Stomach smooth muscle (tissue), 2 donors: ENCODE measurements around the gene NUDT16.

ENCODE experiments used
- H3K27ac ChIP-seq: one replicate; pipeline ENCODE4 v1.7.0; 2013; ENCODE audit warnings: mild to moderate bottlenecking, low read length, inconsistent platforms
- H3K27me3 ChIP-seq, 2 donors: one replicate each; pipeline ENCODE4 v1.7.0; 2013; ENCODE audit warnings: low read length in 2 of 2; ENCODE audit not compliant: insufficient read depth in 2 of 2, control insufficient read depth in 1 of 2
- H3K36me3 ChIP-seq, 2 donors: one replicate each; pipeline ENCODE4 v1.7.0; 2013; ENCODE audit warnings: low read length in 2 of 2; ENCODE audit not compliant: control insufficient read depth in 2 of 2, insufficient read depth in 2 of 2
- H3K4me1 ChIP-seq: one replicate; pipeline ENCODE4 v1.7.0; 2013; ENCODE audit warnings: low read length; ENCODE audit not compliant: control insufficient read depth, insufficient read depth
- H3K4me3 ChIP-seq, 2 donors: one replicate each; pipeline ENCODE4 v1.7.0; 2013; ENCODE audit warnings: low read length in 2 of 2
- H3K9ac ChIP-seq, 2 donors: one replicate each; pipeline ENCODE4 v1.7.0; 2013; ENCODE audit warnings: low read length in 2 of 2, mild to moderate bottlenecking in 1 of 2
- H3K9me3 ChIP-seq, 2 donors: one replicate each; pipeline ENCODE4 v1.7.0; 2013; ENCODE audit warnings: low read length in 2 of 2; ENCODE audit not compliant: control insufficient read depth in 2 of 2
- donor health status: healthy.
- donor health status: Pancreatic carcinoma.

Gene NUDT16

DNA sequence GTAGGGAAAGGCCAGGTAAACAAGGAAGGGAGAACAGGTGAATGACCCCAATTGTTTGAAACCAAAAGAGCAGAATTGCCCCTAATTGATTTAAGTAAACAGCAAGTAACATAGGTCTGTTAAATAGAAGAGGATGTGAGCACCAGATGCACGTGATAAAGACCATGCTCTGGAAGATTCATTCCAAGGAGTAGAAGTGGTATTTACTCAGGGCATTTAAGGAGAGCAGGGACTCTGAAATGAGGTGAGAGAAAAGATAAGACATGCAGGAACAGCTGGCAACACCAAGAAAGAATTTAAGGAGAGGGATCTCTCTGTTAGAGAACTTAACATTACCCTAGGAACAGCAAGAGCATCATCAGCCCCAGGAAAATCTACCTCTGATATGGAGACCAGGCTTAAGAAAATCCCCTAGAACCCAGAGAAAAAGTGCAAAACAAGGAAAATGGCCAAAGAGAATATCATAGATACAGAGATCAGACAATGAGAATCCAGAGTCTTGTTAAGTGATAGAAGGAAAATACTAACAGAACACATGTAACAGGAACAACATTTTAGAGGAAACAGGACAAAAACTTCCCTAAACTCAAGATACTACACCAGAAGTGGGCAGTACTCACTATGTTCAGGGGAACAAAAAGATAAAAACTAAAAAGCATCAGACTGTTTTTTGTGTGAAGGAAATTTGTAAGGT, 6.4 kb downstream of the NUDT16 start:
- H3K9ac ChIP-seq = no peak overlapping the region
- H3K36me3 ChIP-seq = peaks cover 8 to 21% of the 10 kb centered on the region in 2 donors
- no peak overlapping the region for H3K4me3 ChIP-seq
- H3K27ac ChIP-seq = no peak overlapping the region
- peaks cover 9% of the 10 kb centered on the region for H3K4me1 ChIP-seq
- no peaks in the 10 kb centered on the region for H3K9me3 ChIP-seq
- no peaks in the 10 kb centered on the region for H3K27me3 ChIP-seq

DNA sequence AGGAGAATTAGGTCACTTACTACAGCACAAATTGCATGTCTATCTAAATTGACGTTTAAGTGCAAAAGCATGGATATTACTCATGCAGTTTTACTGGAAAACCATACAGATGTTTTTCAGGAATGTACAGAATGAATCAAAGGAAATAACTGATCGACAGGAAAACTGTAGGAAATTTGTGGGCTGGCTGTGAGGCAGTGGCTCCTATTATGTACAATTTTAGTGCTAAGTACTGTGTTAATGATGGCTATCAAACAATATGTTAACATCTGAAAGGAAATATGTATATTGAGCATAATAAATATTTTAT, 6.9 kb downstream of the NUDT16 start:
- H3K4me3 ChIP-seq = no peak overlapping the region
- H3K9ac ChIP-seq = no peak overlapping the region
- H3K36me3 ChIP-seq = peaks cover 8 to 16% of the 10 kb centered on the region in 2 donors
- H3K4me1 ChIP-seq = peaks cover 5% of the 10 kb centered on the region
- no peaks in the 10 kb centered on the region for H3K27me3 ChIP-seq
- no peak overlapping the region for H3K27ac ChIP-seq
- H3K9me3 ChIP-seq = no peaks in the 10 kb centered on the region

DNA sequence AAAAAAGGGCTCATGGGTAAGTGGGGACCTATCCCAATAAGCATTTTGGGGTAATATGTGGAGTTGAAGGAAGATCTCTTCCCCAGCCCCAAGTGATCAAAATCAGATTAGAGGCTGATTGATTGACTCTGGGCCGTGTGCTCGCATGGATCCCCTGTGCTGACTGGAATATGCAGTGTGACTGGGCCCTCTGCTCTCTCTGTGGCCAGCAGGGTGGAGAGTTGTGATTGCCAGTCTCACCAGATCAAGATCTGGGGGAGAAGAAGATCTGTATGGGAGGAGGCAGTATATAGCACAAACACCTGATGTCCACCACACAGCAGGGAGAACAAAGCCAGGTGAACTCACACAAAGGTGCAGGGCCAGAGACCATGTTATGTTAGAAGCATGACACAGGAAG, 8.8 kb downstream of the NUDT16 start:
- H3K27me3 ChIP-seq = no peaks in the 10 kb centered on the region
- H3K4me1 ChIP-seq = peaks cover 4% of the 10 kb centered on the region
- H3K9me3 ChIP-seq = no peaks in the 10 kb centered on the region
- peaks cover 2 to 6% of the 10 kb centered on the region in 2 donors for H3K36me3 ChIP-seq
- H3K9ac ChIP-seq = no peak overlapping the region
- no peak overlapping the region for H3K27ac ChIP-seq
- H3K4me3 ChIP-seq = no peak overlapping the region

DNA sequence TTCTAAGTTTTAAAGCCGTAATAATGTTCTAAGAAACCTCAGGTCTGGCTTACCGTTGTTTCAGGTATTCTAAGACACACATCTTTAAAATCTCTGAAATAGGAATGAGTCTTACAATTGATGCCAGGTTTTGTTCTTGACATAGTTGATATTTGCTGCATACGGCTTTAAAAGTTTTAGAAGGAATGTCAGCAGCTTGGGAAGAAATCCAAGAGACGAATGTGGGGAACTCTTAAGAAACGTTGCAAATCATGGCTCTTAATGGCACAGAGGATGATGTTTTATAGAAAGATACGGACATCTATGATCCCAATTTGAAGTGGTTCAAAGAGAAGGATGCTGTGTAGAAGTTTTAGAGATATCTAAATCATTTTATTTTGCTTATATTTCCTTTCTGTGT, 11.5 kb downstream of the NUDT16 start:
- no peak overlapping the region for H3K9ac ChIP-seq
- no peaks in the 10 kb centered on the region for H3K9me3 ChIP-seq
- H3K27me3 ChIP-seq = no peaks in the 10 kb centered on the region
- no peak overlapping the region for H3K4me3 ChIP-seq
- no peaks in the 10 kb centered on the region for H3K4me1 ChIP-seq
- no peaks in the 10 kb centered on the region for H3K36me3 ChIP-seq
- no peak overlapping the region for H3K27ac ChIP-seq

DNA sequence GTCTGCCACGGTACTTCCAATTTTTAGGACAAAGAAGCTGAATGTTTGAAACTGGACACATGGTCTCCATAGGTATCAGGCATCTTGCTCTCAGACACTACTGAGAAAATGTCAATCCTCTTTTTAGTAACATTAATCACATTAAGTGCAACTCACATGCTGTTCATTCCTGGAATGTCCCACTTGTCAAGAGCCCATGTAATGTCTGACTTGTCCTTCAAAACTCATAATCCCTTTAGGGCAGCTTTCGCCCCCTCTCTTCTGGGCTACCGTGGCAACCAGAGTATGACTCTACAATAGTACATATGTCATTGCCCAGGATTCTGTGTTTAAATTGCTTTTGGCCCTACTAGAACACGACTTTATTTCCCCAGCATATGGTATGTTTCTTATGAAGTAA, 12.3 kb downstream of the NUDT16 start:
- Histone ChIP-seq H3K9ac (no peak overlapping the region), H3K4me1 (no peaks in the 10 kb centered on the region), H3K27me3 (no peaks in the 10 kb centered on the region), H3K27ac (no peak overlapping the region), H3K36me3 (no peaks in the 10 kb centered on the region), H3K4me3 (no peak overlapping the region), H3K9me3 (no peaks in the 10 kb centered on the region)

DNA sequence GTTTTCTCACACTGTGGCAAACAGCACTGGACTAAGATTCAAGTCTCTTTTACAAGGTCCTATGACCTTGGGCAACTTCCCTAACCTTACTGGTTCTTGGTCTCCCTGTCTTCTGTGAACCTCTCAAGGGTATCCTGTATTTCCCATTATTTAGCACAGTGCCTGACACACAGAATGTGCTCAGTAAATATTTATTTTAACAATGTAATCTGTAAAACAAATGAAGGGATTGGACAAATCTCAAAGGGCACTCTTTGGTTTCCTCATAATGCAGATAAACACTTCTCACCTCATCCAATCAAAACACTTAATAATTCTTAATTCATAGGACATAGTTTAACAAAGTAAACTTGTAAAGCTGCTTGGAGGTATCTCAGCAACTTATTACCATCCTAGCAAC, 12.8 kb downstream of the NUDT16 start:
- no peaks in the 10 kb centered on the region for H3K9me3 ChIP-seq
- H3K4me3 ChIP-seq = no peak overlapping the region
- H3K27ac ChIP-seq = no peak overlapping the region
- H3K9ac ChIP-seq = no peak overlapping the region
- no peaks in the 10 kb centered on the region for H3K4me1 ChIP-seq
- no peaks in the 10 kb centered on the region for H3K36me3 ChIP-seq
- no peaks in the 10 kb centered on the region for H3K27me3 ChIP-seq

DNA sequence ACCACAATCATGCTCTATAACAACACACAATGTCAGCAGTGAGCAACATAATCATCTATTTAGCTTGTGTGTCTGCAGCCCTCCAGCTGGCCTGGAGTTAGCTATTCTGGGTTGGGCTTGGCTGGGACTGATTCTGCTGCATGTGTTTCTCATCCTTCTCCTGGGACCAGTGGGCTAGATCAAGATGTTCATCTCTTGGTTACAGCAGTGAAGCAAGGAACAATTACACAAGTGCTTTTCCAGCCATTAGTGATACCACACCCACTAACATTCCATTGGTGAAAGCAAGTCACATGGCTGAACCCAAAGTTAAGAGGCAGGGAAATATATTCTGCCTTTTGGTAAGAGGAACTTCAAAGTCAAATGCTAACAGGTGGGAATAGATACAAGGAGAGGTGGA, 14.6 kb downstream of the NUDT16 start:
- Histone ChIP-seq H3K9ac (no peak overlapping the region), H3K27me3 (no peaks in the 10 kb centered on the region), H3K27ac (no peak overlapping the region), H3K4me3 (no peak overlapping the region), H3K36me3 (no peaks in the 10 kb centered on the region), H3K9me3 (no peaks in the 10 kb centered on the region), H3K4me1 (no peaks in the 10 kb centered on the region)

DNA sequence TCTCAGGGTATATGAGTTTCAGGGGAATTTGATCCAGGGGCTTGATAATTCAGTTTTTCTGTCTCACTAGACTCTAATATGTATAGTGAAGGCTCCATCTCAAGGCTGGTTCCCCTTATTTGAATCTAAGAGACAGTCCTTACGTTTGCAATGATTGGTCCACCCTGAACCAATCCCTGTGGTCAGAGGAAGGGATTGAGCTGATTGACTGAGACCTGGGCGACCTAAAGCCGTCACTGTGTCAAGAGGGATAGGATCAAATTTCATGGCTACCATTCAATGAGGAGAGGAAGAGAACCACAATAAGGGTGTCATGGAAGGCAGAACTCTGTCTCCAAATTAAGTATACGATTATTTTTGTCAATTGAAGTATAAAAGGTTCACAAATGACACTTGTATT, 16.3 kb downstream of the NUDT16 start:
- Histone ChIP-seq H3K27ac (no peak overlapping the region), H3K4me3 (no peak overlapping the region), H3K9ac (no peak overlapping the region)

DNA sequence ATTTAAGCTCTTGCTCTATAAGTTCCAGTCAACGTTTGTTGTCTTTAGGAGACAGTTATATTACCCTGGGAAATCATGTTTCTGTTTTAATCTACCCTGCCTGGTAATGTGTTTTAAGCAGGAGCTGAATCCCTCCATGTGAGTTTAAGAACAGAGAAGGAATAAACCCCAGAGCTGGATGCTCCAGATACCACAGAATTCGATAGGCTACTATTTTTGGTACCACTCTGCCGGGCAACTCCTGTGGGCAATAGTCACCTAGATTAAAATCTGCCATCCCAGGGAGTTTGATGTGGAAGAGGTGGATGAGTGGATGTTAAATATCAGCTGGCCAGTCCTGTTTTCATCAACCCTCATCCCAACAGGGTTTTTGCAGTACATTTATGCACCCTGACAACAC, 20.4 kb downstream of the NUDT16 start:
- Histone ChIP-seq H3K9ac (no peak overlapping the region), H3K27ac (no peak overlapping the region), H3K4me1 (no peaks in the 10 kb centered on the region), H3K4me3 (no peak overlapping the region), H3K27me3 (no peaks in the 10 kb centered on the region), H3K36me3 (no peaks in the 10 kb centered on the region), H3K9me3 (peaks cover 0 to 2% of the 10 kb centered on the region in 2 donors)

More for the DNA sequence above, 16.3 kb downstream of the NUDT16 start:
- Histone ChIP-seq H3K27me3 (no peaks in the 10 kb centered on the region), H3K36me3 (no peaks in the 10 kb centered on the region), H3K9me3 (no peaks in the 10 kb centered on the region), H3K4me1 (no peaks in the 10 kb centered on the region)

DNA sequence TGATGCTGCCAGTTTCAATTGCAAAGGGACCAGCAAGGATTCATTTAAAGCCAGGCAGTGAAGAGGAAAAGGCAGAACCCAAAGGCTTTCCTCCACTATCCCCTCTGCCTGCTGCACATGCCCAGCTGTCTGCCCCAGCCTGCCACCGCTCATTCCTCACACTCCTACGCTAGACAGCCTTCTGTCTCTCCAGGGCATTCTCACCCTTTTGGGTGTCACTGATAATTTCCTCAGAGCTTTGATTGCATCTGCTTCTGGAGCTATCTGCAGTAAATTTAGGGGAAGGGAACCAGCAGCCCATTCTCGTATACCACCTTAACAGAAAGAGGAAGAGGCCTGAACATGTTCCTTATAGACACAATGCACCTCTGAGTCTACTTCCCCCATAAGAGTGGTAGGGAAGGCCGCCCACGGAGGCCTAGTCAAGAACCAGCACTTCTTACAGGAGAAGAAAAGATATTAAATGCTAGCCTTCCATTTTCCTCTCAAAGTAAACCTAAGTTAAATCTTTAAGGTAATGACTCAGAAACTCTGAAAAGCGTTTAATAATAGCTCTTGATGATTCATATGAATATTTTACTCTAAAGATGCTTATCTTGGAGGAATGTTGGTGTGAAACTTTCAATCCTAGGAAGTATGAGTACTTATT, 20.9 kb downstream of the NUDT16 start:
- Histone ChIP-seq H3K27ac (no peak overlapping the region), H3K4me3 (no peak overlapping the region), H3K9ac (no peak overlapping the region), H3K27me3 (no peaks in the 10 kb centered on the region), H3K9me3 (peaks cover 0 to 2% of the 10 kb centered on the region in 2 donors), H3K4me1 (no peaks in the 10 kb centered on the region), H3K36me3 (no peaks in the 10 kb centered on the region)

DNA sequence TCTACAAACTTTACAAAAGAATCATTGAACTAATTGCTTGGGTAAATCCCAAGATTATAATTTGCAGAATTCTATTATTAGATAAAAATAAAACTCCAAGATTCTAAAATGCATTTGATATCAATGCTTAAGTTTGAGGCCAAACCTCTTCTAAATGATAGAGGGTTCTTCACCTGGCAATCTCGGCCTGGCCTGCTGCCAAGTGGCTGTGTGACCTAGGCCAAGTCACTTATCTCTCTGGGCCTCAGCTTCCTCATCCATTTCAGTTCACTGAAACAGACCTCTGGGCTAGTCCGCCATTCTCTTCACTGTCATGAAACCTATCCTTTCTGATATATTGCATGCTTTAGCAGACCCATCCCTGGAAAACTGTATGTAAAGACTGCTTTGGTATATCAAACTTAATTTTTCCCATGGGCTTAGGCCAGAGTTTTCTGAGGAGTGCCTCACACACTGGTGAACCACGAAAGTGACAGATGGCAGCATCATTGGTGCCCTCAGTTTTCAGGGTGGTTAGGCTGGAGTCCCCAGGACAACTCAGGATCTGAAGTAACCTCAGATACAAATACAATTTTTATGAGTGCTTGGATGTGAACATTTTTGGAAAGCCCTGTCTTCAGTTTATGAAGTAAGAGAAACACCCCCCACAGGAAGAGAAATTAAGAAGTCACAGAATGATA, 21.8 kb downstream of the NUDT16 start:
- no peak overlapping the region for H3K4me3 ChIP-seq
- H3K27ac ChIP-seq = no peak overlapping the region
- H3K9ac ChIP-seq = no peak overlapping the region
- no peaks in the 10 kb centered on the region for H3K36me3 ChIP-seq
- H3K4me1 ChIP-seq = no peaks in the 10 kb centered on the region
- peaks cover 0 to 2% of the 10 kb centered on the region in 2 donors for H3K9me3 ChIP-seq
- no peaks in the 10 kb centered on the region for H3K27me3 ChIP-seq
